ENCODE data around the gene CEP112.
"Not testable (repeated sequence)": the region's sequence is repeated elsewhere in the genome, so short reads cannot be mapped to it uniquely, and the experiment has no call there.

Gene CEP112

DNA sequence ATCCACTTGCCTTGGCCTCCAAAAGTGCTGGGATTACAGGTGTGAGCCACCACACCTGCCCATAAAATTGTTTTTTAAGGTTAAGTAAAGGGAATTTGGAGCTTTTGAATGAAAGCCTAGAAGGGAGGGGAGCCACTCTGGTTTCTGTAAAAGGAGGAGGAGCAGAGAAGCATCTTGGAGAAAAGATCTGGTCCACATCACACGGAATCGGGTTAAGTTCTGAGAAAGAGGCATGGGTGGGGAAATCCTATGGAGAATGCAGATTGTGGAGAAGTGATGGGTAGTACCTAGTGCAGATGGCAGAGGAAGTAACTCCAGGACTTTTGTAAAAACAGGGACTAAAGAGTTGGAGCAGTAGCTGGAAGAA, 18.3 kb upstream of the CEP112 start:
- DNase-seq = no peak

- no peak for DNase-seq
Measured at GRCh38 chr17:66207936-66208335, 16.0 kb upstream of the CEP112 start.

GRCh38 chr17:66203274-66204015, 11.5 kb upstream of the CEP112 start:
- DNase-seq = no peak

DNA sequence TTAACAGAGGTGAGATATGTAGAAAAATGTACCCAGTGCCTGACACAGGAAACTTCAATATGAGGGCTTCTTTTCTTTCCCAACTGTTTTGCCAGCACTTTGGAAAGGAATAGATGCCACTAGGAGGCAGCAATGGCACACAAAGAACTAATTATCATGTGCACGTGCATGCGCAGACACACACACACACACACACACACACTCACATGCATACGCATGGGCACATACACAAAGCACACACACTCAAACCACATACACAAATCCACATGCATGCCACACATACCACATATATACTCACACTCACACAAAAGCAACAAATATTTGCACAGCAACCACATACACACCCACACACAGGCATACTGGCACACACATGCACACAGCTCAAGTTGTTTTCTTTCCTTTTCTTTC, 8.8 kb upstream of the CEP112 start:
- peak; percentile 60 for DNase-seq

DNA sequence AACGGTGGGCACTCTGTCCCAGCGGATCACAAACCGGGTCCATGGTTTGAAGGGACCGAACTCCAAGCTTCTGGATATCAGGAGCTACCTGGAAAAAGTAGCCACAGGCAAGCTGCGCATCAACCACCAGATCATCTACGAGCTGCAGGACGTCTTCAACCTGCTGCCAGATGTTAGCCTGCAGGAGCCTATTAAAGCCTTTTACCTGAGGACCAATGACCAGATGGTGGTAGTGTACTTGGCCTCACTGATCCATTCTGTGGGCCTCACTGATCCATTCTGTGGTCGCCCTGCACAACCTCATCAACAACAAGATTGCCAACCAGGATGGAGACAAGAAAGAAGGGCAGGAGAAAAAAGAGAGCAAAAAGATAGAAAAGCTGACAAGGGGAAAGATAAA, 6.3 kb upstream of the CEP112 start:
- DNase-seq = no peak

GRCh38 chr17:66192378-66192687, 400 bp upstream of the CEP112 start:
- DNase-seq = no peak

DNA sequence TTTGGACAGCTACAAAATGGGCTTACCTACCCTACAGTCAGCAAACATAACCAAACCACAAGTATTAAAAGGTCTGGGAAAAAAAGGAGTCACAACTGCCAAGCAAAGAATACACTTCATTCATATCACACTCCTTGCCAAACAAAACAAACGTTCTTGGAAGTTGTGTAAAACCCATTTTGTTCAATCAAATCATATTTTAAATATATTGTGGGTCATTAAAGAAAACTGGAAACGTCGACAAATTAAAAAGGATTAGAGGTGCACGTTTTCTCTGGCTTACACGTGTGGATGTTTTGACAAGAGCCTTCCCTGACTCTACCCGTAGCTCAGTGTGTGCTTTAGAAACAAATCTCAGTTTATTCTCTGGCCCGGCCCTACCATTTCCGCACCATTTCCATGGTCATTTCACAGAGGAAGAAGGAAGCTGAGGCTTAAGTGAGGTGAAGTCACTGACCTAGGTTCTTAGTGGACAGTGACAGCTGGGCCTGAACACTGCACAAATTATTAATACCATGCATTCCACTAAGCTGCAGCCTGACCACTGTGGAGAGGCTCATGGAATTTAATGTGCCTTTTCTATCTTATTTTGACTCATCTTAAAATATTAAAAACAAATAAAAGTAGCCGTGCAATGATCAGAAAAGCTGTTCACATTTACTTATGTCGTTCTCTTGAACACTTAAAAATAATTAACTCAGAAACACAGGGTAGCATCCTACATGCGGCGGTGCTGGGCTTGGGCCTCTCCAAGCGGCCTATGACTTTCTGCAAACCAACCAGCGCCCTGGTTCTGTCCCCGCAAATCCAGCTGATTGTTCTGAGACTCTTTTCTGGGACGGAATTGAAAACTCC, 968 bp downstream of the CEP112 start:
- no peak for DNase-seq

DNA sequence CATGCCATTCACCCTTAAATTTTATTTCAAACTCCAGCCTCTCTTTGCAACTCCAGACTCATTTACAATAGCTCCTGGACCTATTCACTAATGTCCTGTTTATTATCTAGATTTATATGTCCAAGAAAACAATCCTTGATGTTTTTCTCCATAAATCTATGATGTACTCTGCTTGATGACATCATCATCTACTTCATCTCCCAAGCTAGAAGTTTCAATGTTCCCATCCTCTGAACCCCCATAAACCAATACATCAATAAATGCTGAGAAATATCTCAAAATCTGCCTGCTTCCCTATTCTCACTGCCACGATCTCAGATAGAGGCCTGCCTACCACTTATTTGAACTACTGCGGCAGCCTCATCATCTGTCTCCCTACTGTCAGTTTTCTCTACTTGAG, 4.2 kb downstream of the CEP112 start:
- no peak for DNase-seq

DNA sequence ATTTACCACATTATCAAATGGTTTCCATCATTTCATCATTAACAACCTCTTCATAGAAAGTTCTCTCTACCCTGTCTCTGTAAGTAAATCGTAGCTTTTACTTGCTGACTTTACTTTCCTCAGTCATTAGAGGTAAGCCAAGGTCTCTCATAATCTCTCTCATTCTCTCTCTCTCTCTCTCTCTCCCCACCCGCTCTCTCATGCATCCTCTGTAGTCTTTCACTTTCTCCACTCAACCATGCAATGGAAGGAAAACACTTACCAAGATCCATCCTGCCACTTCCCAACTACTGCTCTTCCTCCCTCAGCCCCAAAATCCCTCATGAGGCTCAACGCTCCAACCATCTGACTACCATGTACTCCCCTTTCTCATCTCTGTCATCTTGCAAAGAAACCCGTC, 6.1 kb downstream of the CEP112 start:
- DNase-seq = no peak

- no peak for DNase-seq
Measured at GRCh38 chr17:66184392-66184791, 7.5 kb downstream of the CEP112 start.

- DNase-seq = no peak
Measured at GRCh38 chr17:66183529-66183928, 8.4 kb downstream of the CEP112 start.

DNA sequence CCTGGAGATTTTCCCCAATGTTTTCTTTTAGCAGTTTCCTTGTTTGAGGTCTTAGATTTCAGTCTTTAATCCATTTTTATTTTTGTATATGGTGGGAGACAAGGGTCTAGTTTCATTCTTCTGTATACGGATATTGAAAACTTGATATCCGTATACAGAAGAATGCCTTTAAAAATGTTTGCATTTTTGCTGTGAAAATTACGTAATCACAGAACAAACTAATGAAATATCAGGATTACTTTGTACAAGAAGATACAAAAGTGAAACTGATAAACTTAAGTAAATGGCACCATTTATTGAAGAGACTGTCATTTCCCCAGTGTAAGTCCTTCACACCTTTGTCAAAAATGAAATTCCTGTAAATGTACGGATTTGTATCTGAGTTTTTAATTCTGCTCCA, 13.3 kb downstream of the CEP112 start:
- no peak for DNase-seq

- no peak for DNase-seq
Measured at GRCh38 chr17:66177048-66177447, 14.9 kb downstream of the CEP112 start.

DNA sequence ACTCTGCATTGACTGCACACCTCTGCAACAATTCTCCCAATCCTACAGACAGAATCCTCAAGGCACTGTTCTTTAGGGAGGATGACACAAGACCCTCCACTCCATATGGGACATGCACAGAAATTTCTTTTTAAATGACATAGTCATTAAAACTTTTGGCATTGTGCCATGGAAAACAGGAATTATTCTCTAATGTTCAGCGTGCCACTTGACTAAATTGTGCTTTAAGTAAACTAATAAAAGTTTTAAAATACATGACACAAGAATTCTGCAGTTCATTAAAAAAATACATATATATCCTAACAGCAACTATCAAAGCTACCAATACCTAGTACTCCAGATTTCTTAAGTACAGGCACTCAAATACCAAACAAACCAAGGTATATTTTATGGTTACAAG, 16.0 kb downstream of the CEP112 start:
- DNase-seq = no peak

- no peak for DNase-seq
Measured at GRCh38 chr17:66172691-66173223, 19.2 kb downstream of the CEP112 start.

- no peak for DNase-seq
Measured at GRCh38 chr17:66172144-66172543, 19.8 kb downstream of the CEP112 start.

DNA sequence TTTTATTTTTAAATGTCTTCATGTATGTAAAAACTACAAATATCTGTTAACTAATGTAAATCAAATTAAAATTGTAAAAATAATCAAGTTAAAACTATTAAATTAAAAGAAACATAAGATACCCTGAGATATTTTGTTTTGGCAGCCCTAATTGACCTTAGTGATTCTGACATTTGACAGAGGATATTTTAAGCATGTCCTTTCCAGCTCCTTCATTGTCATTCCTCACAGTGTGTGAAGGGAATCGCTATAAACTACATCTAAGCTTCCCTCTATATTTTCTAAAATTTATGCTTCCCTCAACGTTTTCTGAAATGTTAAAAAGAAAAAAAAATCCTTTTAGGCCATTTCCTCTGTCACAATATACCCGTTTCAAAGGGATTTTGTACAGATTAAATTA, 20.2 kb downstream of the CEP112 start:
- no peak for DNase-seq

DNA sequence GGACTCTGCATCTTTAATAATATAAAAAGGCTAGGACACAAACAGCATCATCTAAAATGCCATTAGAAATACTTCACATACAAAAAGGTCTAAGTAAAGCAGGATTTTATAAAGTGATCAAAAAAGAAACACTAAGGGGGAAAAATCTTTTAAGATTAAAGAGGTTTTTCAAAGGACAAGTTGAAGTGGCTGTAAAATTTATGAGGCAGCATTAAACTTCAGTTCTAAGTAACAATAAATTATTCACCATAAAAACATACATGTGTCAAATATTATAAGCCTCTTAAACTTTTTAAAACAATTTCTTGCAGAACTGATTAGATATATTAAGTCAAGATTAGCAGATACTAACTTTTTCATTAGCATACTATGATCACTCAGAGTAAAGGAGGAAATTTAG, 20.8 kb downstream of the CEP112 start:
- DNase-seq = no peak

GRCh38 chr17:66169839-66170238, 22.1 kb downstream of the CEP112 start:
- no peak for DNase-seq

- DNase-seq = no peak
Measured at GRCh38 chr17:66167189-66167815, 24.6 kb downstream of the CEP112 start.

GRCh38 chr17:66165537-66166123, 26.3 kb downstream of the CEP112 start:
- DNase-seq = no peak

- DNase-seq = not testable (repeated sequence)
Measured at GRCh38 chr17:66155055-66155454, 36.9 kb downstream of the CEP112 start.

GRCh38 chr17:66152756-66153155, 39.2 kb downstream of the CEP112 start:
- no peak for DNase-seq

DNA sequence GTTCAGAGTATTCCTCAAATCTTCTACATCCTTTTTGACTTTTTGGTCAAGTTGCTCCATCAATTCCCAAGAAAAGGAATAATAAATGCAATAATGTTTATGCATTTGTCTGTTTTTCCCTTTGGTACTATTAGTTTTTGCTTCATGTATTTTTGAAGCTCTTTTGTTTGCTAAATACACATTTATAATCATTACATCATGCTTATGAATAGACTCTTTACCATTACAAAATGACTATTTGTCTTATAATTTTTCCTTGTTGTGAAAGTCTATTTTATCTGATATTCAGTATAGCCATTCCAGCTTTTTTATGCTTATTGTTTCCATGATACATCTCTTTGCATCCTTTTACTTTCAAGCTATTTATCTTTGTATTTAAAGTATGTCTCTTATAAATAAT, 41.2 kb downstream of the CEP112 start:
- DNase-seq = no peak

Measured in NCI-H1436 treated with DMSO at 0.1 percent for 48 hours (cell line).